ENCODE results near the gene MAGEL2. TPM values are rescaled to one million over a fixed set of nuclear protein-coding genes. Genes with fewer than 3 reads are reported as not detected.

Gene MAGEL2
- total and polyA plus RNA-seq, 2 experiments from 2014 or later, result 6.1 to 10.2 TPM

DNA sequence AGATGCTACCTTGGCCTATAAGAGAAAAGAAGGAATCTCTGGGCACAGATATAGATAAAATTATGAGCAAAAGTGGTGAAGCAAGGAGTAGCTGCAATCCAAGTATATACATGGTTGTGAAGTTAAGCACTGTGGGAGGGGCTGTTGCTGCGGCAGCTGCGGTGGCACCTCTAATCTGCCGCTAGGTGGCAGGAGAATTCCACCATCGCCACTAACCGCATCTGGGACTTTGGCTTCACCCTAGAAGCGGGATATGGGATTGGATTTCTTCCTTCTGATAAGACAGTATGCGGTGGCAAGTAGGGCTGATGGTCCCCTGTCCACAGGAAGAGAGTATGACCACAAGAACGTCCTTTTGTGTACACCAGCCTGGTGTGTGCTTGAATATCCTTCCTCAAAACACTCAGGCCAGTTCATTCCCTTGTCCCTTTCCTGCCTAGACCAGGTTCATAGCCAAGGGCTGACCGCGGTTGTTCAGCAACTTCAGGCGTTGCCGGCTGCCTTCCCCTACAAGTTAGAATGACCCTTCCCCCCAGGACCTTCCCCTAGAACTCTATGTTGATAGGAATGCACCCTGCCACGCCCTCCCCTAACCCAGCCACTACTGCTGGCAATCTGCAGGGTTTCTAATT, 5.1 kb downstream of the MAGEL2 start:
- H3K4me1 ChIP-seq (ENCODE audit: low read depth), result no peaks in the 10 kb centered on the region
- TF ChIP-seq, protein P1, sequence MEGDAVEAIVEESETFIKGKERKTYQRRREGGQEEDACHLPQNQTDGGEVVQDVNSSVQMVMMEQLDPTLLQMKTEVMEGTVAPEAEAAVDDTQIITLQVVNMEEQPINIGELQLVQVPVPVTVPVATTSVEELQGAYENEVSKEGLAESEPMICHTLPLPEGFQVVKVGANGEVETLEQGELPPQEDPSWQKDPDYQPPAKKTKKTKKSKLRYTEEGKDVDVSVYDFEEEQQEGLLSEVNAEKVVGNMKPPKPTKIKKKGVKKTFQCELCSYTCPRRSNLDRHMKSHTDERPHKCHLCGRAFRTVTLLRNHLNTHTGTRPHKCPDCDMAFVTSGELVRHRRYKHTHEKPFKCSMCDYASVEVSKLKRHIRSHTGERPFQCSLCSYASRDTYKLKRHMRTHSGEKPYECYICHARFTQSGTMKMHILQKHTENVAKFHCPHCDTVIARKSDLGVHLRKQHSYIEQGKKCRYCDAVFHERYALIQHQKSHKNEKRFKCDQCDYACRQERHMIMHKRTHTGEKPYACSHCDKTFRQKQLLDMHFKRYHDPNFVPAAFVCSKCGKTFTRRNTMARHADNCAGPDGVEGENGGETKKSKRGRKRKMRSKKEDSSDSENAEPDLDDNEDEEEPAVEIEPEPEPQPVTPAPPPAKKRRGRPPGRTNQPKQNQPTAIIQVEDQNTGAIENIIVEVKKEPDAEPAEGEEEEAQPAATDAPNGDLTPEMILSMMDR (IDR thresholded peaks at IDR 0.05; ENCODE audit: low read depth, low read length), result peak; percentile 69
- no peaks in the 10 kb centered on the region for H3K9me3 ChIP-seq (ENCODE audit: low read depth)
- H3K27ac ChIP-seq, result no peak overlapping the region
- H3K27me3 ChIP-seq, result no peaks in the 10 kb centered on the region
- H3K36me3 ChIP-seq, result no peaks in the 10 kb centered on the region
- peak; percentile 66 to 67 for DNase-seq (ENCODE audit: low read depth in 1 of 2, low spot score in 1 of 2)
- no peak overlapping the region for H3K4me3 ChIP-seq

DNA sequence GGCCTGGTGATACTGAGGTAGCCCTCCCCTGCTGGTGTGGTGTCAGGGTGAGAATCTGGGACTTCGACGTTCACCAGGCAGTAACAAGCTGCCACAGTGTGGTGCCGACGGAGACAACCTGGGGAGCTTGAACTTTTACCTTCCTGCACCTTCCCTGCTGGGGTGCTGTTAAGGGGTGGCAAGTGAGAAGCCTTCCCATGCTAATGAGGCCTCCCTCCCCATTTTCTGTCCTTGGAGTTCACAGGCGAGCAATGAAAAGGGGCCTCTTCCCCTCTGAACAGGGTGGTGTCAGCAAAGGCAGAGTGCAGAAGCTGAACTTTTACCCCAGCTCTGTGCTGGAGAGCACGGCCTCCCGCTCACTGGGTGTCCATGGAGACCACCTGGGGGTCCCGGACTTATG, 13.5 kb downstream of the MAGEL2 start:
- TF ChIP-seq, protein P1 (IDR thresholded peaks at IDR 0.05; ENCODE audit: low read depth, low read length), result no peak

DNA sequence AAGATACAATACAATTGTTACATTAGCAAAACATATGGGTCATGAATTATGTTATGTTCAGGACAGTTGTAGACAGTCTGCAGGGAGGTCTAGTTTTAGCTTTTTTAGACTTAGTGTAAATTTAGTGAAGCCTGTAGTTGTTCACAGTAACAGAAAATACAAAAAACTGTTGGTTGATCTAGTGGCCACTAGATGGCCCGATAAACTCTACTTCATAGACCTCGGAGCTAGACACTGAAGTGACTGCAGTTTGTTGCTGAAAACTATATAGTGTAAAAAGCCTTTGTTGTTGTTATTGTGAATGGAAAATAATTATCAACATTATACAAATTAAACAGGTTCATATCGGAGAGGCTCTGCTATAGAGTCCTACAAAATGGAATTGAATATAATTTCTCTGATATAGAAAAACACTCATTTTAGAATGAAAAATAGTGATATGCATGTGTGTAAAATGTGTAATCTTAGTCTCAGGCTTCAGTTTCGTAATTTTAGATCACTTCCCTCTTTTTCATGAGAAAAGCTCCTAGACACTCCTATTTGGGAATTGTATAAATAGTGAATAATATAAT, 18.3 kb downstream of the MAGEL2 start:
- TF ChIP-seq, protein P1 (IDR thresholded peaks at IDR 0.05; ENCODE audit: low read depth, low read length), result peak; percentile 29
- Histone ChIP-seq H3K27me3 (no peaks in the 10 kb centered on the region), H3K4me3 (no peak overlapping the region), H3K27ac (no peak overlapping the region), H3K9me3 (ENCODE audit: low read depth) (no peaks in the 10 kb centered on the region), H3K36me3 (no peaks in the 10 kb centered on the region), H3K4me1 (ENCODE audit: low read depth) (no peaks in the 10 kb centered on the region)
- peak in 1 of 2 donors; percentile 21 for DNase-seq (ENCODE audit: low read depth in 1 of 2, low spot score in 1 of 2)

More for the DNA sequence above, 13.5 kb downstream of the MAGEL2 start:
- Histone ChIP-seq H3K9me3 (ENCODE audit: low read depth) (no peaks in the 10 kb centered on the region), H3K27me3 (no peaks in the 10 kb centered on the region), H3K36me3 (no peaks in the 10 kb centered on the region), H3K27ac (no peak overlapping the region), H3K4me1 (ENCODE audit: low read depth) (no peaks in the 10 kb centered on the region), H3K4me3 (no peak overlapping the region)
- no peak for DNase-seq (ENCODE audit: low read depth in 1 of 2, low spot score in 1 of 2)

DNA sequence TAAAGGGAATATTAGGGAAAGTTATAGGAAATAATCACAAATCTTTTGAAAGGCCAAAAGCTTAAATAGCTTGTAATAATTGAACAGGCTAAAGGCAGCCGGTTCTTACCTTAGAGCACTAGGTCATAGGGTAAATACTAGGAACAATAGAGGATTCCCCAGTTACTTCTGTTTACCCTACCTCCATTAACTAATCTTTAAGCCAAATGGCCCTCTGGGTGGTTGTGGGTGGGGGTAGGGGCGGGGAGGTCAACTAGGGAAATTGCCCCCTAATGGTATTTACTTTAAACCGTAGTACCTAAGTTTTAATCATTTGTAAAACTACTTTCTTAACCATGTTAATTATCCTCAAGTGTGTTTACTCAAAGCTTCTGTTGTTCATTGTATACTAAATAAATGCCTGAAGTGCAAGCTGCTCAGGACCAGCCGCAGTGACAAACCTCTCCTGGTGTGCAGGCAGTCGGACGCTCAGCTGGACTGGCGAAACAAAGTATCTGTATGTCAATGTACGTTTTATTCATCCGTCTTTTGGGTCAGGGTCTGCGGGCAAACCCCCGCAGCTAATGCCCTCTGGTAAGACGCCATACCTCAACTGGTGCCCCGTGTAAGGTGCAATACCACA, 18.9 kb downstream of the MAGEL2 start:
- Histone ChIP-seq H3K27me3 (no peaks in the 10 kb centered on the region), H3K9me3 (ENCODE audit: low read depth) (no peaks in the 10 kb centered on the region), H3K4me1 (ENCODE audit: low read depth) (no peaks in the 10 kb centered on the region), H3K27ac (no peak overlapping the region), H3K4me3 (no peak overlapping the region), H3K36me3 (no peaks in the 10 kb centered on the region)
- TF ChIP-seq, protein P1 (IDR thresholded peaks at IDR 0.05; ENCODE audit: low read depth, low read length), result no peak
- DNase-seq (ENCODE audit: low read depth in 1 of 2, low spot score in 1 of 2), result no peak

DNA sequence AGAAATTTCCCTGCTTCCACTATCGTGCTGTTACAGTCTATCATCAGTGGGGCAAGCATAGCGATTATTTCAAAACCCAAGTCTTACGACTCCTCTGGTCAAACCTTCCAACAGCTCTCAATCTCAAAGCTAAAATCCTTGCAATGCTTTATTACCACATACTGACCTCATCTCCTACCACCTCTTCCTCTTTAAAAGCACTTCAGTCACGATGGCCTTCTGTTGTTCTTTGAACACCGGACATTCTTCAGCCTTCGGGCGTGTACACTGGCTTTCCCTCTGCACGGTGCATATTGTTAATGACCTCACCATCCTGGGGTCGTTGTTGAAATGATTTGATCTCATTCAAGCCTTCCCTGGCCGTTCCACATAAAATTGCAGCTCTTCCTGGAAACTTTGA, 31.1 kb downstream of the MAGEL2 start:
- TF ChIP-seq, protein P1 (IDR thresholded peaks at IDR 0.05; ENCODE audit: low read depth, low read length), result no peak
- Histone ChIP-seq H3K27ac (no peak overlapping the region), H3K27me3 (no peaks in the 10 kb centered on the region), H3K9me3 (ENCODE audit: low read depth) (peaks cover 5% of the 10 kb centered on the region), H3K4me1 (ENCODE audit: low read depth) (no peaks in the 10 kb centered on the region), H3K4me3 (no peak overlapping the region), H3K36me3 (no peaks in the 10 kb centered on the region)
- no peak for DNase-seq (ENCODE audit: low read depth in 1 of 2, low spot score in 1 of 2)

All from cardiac muscle cell (in vitro differentiated cells and primary cell).